Hypothalamus (tissue), 51 donors: ENCODE data around the gene CEP78.
"Not testable (repeated sequence)": the region's sequence is repeated elsewhere in the genome, so short reads cannot be mapped to it uniquely, and the experiment has no call there.

ENCODE experiments used
- DNase-seq, 51 donors: peaks; one replicate each; lab custom pipeline; 2025; lab: John Stamatoyannopoulos, UW

Gene CEP78

GRCh38 chr9:78280982-78281668 is 45.2 kb downstream of the CEP78 start:
- DNase-seq, result peak in 30 of 51 donors; percentile 6 to 59 (median 40)

- not testable (repeated sequence) for DNase-seq
Measured at GRCh38 chr9:78284181-78284580, 48.3 kb downstream of the CEP78 start.

- no peak for DNase-seq
Measured at GRCh38 chr9:78286125-78286524, 50.2 kb downstream of the CEP78 start.

GRCh38 chr9:78286946-78287388 is 51.1 kb downstream of the CEP78 start:
- no peak for DNase-seq

GRCh38 chr9:78288214-78288892 is 52.5 kb downstream of the CEP78 start:
- no peak for DNase-seq

- no peak for DNase-seq
Measured at GRCh38 chr9:78289474-78289873, 53.6 kb downstream of the CEP78 start.

- DNase-seq, result no peak
Measured at GRCh38 chr9:78291240-78291925, 55.5 kb downstream of the CEP78 start.

- no peak for DNase-seq
Measured at GRCh38 chr9:78292026-78292425, 56.2 kb downstream of the CEP78 start.

- no peak for DNase-seq
Measured at GRCh38 chr9:78292716-78293497, 57.0 kb downstream of the CEP78 start.

GRCh38 chr9:78294290-78295176 is 58.7 kb downstream of the CEP78 start:
- no peak for DNase-seq

GRCh38 chr9:78295177-78295575 is 59.3 kb downstream of the CEP78 start:
- DNase-seq, result no peak

GRCh38 chr9:78295731-78296130 is 59.9 kb downstream of the CEP78 start:
- DNase-seq, result no peak

GRCh38 chr9:78296201-78296892 is 60.5 kb downstream of the CEP78 start:
- DNase-seq, result peak in 38 of 51 donors; percentile 20 to 76 (median 48)

GRCh38 chr9:78296893-78297671 is 61.2 kb downstream of the CEP78 start, which contains the start of gene PSAT1:
TSS of gene PSAT1 (plus strand) at chr9:78297125. CDS start at chr9:78297211, 86 bp downstream.
- DNase-seq, result peak; percentile 62 to 94 (median 89)

GRCh38 chr9:78297672-78297961 is 61.7 kb downstream of the CEP78 start:
- no peak for DNase-seq

GRCh38 chr9:78298046-78298765 is 62.3 kb downstream of the CEP78 start:
- DNase-seq, result peak in 38 of 51 donors; percentile 10 to 88 (median 35)

GRCh38 chr9:78300209-78300608 is 64.3 kb downstream of the CEP78 start:
- no peak for DNase-seq

- DNase-seq, result no peak
Measured at GRCh38 chr9:78301466-78301865, 65.6 kb downstream of the CEP78 start.
